ENCODE results near the gene OSCAR.

GRCh38 chr19:54062643-54063042 lies 38.0 kb downstream of the OSCAR start:
- TF ChIP-seq POLR2A (IDR thresholded peaks at IDR 0.05) (no peak), CTCF (IDR thresholded peaks at IDR 0.05) (no peak)
